Activated T-helper 1 cell treated with anti-CD3 and anti-CD28 coated beads, Interleukin-2, amount 50 U/mL, for 16 hours (primary cell): ENCODE measurements around the gene CSF3.

Source experiments
- DNase-seq, 2 donors: peaks; one replicate each; pipeline ENCODE4 v3.0.0-alpha.2; 2020; ENCODE audit warnings: low read depth in 1 of 2, low spot score in 1 of 2

The CSF3 gene

DNA sequence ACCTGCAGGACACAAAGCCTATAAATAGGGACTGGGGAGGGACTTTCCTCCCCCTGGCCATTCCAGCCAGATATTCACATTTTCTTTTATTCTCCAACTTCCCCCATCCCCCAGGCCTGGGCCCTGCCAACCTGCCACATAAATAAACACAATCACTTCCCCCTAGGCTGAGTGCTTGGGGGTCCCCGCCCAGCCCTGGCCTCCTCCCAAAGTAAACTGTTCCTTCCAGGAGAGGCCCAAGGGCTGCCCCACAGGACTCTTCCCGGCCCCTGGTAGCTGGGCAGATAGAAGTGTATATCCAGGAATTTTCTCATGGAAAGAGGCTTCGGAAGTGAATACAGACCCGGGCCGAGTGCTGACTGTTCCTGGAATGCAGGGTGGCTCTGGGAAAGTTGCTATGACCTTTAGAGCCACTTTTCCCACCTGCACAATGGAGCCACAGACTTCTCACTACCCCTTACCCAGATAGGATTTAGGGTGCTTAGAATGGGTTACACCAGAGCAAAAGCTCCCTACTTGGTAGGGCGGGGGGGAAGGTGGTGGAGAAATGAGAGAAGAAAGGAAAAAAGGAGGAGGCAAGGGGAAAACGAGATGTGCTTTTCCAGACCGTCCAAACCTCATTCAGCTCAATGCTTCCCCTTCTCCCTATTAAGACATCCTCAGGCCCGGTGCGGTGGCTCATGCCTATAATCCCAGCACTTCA, 8.5 kb downstream of the CSF3 start:
- DNase-seq: no peak

DNA sequence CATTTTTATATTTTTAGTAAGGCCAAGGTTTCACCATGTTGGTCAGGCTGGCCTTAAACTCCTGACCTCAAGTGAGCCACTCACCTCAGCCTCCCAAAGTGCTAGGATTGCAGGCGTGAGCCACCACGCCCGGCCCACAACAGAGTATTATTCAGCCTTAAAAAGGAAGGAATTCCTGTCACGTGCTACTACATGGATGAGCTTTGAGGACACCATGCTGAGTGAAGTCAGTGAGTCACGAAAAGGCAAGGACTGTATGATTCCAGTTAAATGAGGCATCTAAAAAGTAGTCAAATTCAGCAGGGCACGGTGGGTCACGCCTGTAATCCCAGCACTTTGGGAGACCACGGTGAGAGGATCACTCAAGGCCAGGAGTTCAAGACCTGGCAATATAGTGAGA, 9.7 kb downstream of the CSF3 start:
- no peak for DNase-seq

DNA sequence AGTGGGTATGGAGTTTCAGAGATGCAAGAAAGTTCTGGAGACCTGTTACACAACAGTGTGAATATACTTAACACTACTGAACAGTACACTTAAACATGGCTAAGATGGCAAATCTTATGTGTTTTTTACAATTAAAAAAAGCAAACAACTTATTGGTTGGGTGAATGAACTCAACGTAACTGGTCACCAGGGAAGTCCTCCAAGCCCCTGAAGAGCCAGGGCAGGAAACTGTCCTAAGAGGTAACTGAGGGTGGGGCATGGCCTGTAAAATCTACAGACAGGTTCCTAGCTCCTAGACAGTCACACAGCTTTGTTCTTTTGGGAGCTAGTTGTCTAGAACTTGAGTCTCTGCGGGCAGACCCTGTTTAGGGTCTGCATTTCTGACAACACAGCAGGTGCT, 10.3 kb downstream of the CSF3 start:
- DNase-seq: no peak

DNA sequence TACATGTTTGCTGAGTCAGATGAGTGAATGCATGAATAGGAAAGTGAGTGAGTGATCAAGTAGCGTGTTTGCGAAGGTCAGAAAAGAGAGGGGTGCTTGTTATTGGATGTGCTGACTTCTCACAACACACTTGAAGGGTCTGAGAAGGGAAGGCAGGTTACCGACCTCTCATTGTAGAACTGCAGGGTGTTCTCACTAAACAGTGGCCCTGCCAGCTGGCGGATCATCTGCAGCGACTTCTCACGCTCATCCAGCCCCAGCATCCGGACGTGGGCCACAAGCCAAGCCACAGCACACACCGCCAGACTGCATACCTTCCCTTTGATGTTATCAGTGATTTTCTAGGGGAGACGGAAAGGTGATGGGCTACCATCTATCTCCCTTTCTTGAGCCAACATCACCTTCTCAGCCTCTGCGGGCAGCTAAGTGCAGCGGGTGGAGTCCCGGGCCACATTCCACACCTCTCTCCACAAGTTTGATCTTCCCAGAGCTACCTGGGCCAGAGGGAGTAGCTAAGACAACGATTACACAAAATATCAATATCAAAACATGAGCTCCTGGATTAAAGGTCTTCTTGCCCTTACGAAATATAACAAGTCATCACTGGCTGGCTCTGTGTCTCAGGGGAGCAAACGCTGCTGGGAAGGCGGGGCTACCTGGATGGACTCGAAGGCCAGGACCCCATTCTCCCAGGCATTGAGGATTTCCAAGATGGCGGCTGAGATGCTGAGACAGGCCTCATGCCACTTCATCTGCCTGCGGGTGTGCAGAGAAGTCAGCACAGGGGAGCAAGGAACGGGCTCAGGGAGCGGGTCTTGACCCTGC, 11.0 kb downstream of the CSF3 start:
- DNase-seq: peak in 1 of 2 donors; percentile 18

DNA sequence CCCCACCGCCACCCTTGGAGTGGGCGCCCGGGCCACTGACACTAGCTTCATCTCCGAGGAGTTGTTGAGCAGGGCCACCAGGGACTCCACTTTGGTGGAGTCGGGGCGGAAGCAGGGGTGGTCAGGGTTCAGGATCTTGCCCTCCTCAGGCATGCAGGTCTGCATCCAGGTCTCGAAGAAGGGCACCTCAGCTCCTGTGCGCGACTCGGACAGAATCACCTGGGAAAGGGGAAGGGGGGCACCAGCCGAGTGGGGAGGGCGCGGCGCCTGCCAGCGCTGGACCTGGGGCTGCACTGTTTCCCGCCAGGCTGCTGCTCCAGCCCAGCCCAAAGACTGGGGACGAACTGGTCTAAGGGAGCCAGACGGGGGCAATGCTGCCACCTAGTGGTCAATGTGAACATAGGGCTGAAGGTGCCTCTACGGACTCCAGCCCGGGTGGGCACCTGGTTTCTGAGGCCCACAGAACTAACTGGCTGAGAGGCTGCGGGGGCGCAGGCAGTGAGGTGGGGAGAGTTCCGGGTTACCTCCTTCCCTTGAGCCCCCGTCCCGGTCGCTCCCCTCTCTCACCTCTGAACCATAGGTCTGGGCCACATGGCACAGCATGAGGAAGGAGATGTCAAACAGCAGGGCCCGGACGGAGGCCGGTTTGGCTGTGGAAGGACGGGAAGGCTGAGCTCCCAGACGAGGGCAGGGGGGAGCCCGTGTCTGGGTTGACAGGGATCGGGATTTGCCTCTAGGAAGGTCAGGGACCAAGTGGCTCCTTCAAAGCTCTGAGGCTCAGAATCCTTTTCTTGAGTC, 11.8 kb downstream of the CSF3 start:
- peak; percentile 55 to 64 for DNase-seq

DNA sequence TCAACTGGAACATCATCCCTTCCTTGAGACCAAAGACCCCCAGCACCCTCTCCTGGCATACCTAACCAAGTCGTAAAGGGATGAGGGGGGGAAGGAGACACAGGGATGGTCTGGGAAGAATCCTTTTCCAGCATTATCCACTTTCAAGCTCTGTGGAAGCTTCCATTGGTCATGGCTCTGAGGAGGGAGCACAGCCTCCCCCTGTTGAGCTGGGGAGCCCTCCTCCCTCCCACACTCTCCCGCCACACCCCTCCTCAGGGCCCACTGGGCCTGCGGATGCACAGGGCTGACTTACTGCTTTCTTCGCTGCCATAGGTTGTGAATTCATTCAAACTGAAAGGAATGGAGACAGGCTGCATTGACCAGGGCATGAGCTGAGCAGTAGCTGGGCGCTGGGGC, 12.4 kb downstream of the CSF3 start:
- no peak for DNase-seq

DNA sequence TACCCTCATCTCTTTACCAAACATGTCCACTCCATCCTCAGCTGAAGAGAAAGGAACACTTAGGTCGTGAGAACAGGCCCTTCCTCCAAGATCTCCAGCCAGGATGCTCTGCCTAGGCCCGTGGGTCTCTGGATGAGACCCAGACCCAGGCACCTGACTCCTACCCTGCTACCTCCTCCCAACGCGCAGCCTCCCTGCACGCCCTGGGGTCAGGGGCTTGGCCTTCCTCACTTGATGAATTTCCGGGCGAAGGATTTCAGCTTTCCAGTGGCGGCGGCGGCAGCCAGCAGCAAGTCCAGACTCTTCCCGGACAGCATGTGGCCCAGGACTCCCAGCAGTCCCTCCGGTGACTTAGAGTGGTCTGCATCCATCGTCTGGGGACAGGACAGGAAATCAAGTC, 13.4 kb downstream of the CSF3 start:
- DNase-seq: no peak

DNA sequence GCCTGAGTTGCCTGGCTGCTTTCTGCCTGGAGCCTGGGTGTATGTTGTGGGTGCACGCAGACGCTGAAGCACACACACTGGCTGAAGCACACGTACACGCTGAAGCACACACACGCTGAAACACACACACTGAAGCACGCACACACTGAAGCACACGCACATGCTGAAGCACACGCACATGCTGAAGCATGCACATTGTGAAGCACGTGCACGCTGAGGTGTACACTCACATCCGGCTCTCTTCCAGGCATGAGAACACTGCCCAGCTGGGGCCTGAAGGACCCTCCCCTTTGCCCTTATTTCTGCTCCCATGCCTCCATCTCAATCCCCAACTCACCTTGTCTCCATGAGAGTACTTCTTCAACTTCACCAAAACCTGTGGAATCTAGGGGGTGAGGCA, 16.5 kb downstream of the CSF3 start:
- DNase-seq: no peak

DNA sequence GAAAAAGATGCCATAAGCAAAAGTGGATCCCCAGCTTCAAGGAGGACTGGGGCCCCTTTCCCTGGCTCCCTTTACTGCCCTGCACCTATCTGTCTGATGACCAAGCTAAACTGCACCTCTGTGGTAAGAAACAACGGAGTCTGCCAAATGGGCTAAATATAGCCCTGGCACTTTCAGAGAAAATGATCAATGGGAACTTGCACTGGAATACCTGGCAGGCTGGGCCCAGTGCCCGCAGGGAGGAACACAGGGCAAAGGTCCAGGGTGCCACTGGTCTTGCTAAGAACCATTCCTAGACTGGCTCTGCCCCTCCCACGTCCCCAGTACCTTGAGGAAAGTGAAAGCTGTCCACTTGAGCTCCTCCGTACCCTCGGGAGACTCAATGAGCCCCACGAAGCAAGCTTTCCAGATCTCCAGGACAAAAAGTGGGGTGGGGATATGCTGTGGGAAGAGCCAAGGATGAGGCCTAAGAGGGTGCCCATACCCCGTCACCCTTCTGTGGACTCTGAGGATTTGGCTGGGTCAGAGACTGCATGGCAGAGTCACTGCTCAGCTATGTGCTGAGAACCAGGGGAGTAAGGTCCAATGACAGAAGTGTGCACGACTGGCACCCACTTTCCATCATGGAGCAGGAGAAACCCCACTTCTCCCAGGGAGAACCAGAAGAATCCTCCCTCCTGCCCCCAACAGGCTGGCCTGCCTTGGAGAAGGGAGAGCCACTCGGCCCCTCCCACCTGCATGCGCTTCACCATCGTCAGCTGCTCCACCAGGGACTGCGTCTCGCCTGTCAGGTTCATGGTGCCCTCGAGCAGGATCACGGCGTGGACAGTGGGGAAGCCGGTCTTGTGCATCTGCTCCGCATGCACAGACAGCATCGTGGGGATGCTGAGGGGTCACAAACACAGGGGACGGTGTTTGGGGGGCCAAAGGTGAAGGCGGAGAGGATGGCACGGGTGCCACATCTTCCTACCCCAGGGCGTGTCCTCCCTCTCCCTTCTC, 17.4 kb downstream of the CSF3 start:
- DNase-seq: no peak

DNA sequence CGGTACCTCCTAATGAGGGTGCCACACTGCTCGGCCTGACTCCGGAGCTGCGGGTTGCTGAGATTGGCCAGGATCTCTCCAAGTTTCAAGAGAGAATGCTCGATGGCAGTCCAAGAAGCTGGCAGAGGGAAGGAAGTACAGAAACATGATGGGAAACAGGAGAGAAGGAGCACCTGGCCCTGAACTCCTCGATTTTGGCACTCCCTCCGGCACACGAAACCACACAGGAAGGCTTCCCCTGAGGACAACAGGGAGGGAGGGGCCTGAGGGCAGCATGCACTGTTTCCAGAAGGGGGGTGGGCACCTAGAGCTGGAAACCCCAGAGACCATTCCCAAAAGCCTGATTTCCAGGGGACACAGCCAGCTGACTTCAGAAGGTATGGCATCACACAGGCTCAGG, 18.1 kb downstream of the CSF3 start:
- DNase-seq: no peak

DNA sequence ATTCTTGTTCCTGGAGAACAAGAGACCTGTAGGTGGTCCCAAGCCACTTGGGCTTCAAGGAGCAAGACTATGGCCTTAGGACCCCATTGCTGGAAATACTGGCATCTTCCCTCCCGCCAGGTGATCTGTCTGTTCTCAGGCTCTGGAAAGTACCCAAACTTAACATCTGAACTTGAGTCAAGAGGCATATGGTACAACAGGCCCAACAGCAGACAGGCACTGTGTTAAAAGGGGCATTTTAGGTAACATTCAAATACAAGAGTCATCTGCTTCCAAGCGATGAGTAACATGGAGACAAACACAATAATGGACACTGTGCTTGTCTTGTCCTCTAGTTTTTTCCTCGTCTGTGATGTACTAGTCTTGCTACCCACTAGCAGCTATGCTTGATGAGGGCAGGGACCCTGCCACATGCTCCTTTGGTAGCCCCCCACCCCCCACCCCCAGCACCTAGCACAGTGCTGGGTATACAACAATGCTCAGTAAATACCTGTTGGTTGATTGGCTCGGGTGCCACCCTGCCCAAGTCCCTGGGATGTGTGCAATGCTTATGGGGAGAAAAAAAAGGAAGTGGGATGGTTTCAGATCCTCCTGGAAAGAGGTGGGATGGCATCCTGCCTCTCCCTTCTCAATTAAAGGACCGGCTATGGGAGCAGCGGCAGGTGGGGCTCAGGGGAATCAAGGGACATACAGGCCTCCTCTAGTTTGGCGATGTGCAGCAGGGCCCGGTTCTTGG, 19.4 kb downstream of the CSF3 start:
- no peak for DNase-seq

DNA sequence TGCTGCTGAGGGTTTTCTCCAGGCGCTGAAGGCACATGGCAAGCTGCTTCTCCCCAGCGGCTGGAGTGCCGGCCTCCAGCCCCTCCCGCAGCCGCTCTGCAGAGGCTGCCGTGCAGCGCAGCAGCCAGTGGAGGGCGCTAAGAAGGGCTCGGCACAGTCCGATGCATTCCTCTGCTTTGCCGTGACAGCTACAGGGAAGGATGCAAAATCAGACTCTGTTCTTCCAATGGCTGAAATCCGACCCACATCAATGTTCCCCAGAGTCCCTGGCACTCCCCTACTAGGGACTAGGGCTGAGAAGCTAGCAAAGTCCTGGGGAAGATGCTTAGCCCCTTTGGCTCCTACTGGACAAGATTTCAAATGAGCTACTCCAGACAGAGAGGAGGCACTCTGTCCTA, 19.9 kb downstream of the CSF3 start:
- no peak for DNase-seq

DNA sequence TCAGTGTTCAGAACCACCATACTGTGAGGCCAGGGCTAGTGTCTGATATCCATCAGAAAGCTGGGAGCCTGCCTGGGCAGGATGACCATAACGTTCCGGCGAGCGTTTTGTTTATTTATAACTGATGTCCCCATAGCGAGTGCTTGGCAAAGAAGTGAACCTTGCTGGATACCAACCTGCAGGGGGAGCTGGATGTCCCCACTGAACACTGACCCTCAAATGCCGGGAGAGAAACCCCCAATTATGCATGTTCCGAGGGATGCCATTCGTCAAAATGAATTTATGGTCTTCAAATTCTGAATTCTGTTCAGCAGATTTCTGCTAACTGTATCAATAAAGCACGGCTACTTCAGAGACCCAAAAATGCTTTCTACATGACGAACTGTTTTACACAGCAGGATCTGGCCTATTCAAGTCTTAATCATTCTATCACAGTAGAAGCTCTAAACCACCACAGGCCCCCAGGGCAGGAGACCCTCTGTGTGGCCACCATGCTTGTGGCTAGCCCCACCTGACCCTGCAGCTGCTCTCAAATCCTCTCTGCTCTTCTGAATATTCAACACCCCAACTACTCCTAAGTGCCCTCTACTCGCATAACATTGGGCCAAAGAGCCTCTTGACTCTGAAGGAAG, 23.8 kb downstream of the CSF3 start:
- DNase-seq: no peak

DNA sequence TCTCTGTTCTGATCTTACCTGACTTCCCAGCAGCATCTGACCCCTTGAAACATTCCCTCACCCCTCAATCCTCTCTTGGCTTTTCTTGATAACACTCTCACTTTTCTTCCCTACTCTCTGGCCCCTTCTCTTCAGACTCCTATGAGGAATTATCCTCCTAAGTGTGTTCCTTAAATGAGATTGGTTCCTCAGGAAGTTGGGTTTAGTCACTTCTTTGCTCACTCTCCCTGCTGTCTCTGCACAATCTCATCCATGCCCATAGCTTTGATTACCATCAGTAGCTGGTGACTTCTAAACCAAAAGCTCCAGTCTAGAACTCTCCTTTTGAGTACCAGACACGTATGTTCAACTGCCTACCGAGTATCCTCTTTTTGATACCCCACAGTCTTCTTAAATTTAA, 26.0 kb downstream of the CSF3 start:
- DNase-seq: no peak

DNA sequence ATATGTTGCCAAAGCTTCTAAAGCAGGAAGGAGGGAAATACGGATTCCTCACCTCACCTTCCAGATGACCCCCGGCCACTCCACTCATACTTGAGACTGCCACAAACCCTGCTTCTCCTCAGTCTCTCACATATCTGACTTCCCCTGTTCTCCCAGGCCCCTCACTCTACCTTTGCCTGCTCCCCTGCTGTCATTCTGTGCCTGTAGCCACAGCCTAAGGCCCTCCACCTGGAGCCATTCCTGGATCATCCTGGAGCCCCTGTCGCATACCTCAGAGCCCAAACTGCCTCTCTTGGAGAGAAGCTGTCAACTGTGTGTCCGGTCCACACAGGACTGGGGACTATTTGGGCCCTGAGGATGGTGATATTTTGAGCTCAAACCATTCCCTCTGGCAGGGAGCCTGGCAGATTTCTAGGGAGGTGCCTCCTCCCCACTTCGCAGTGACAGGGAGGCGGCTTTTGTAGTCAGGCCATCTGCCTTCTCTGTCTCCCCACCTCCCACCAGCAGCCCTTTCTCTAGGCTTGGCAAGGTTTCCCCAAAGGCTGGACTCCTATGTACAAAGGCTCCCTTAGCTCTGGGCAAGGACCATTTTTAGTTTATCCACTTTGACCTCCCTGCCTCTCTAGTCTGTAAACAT, 41.3 kb downstream of the CSF3 start:
- no peak for DNase-seq

DNA sequence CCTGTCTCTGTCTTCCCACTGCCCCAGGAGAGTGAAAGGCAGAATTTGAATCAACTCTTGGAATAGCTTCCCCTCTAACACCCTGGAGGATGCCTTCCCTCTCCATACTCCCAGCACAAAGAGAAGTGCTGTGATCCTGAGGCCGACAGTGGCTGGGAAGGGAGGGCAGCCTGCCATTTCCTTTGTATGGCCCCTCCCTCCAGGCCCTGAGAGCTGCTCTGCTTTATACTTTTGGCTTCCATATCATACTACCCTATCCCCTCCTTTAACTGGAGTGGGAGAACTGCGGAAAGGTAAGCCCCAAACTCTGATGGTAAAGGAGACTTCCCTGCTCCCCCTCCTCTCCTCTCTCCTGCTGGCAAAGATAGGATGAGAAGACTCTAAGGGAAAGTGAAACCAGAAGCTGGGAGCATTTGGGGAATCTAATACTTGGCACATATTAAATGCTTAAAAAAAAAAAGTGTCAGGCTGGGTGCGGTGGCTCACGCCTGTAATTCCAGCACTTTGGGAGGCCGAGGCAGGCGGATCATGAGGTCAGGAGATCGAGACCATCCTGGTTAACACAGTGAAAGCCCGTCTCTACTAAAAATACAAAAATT, 43.0 kb downstream of the CSF3 start:
- DNase-seq: no peak

DNA sequence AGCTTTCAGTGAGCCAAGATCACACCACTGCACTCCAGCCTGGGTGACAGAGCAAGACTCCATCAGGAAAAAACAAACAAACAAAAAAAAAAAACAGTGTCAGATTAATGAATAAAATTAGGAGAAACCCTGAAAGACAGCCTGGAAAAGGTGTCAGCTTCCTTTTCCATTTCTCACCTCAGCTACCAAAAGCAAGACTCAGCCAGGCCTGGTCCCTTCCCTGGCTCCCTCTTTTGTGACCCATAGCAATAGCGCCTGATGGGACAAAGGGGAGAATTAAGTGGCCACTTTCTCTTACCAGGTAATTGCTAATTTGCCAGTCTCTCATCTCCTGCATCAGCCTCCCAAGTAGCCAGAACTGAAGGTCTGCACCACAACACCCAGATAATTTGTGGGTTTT, 43.6 kb downstream of the CSF3 start:
- no peak for DNase-seq

DNA sequence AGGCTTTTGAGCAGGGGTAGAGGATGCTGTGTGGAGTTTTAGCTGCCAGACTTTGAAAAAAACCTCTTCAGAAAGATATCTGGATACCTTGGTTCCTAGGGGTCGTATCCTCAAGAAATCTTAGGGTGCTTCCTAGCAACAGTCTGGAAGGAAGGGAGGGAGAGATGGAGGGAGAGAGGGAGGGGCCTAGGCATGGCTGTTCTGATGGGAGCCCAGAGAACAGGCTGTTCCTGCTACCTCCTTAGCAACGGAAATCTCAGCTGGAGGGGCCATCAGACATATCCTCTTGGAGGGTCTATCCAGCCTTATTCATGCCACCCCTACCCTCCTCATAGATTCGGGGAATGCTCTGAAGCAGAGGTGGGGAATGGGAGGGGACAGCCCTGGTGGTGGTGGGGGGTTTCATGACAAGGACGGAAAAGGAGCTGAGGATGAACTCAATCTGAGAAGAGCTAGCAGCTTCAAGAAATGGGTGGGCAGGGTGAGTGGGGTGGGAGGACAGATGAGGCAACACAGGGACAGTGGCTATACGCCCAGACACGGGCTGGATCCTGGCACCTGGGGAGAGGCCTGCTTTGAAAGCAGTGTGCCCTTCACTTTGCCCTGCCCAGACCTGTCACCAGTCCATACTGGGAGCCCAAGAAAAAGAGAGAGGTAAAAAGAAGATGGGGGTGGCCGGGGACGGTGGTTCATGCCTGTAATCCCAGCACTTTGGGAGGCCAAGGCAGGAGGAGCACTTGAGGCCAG, 44.7 kb downstream of the CSF3 start:
- DNase-seq: no peak
